SU-DHL-6 (cell line): ENCODE results near the gene HECW1.

Experiments
- EZH2phosphoT487 ChIP-seq: fragments of 200-600 bp; sonication (generic), shearing (Covaris generic); conservative IDR thresholded peaks from 2 replicates; pipeline ENCODE4 v1.6.1; 2018; ENCODE audit warnings: mild to moderate bottlenecking, antibody characterized with exemption, low read length, moderate library complexity, mixed read lengths
- TF ChIP-seq, protein P1 (sequence below): fragments of 200-600 bp; sonication (generic); IDR thresholded peaks from one replicate; pipeline ENCODE4 v1.5.1; 2017; ENCODE audit warnings: antibody characterized with exemption, mild to moderate bottlenecking, low read length, moderate library complexity; ENCODE audit not compliant: insufficient read depth, poor library complexity, severe bottlenecking

DNA sequence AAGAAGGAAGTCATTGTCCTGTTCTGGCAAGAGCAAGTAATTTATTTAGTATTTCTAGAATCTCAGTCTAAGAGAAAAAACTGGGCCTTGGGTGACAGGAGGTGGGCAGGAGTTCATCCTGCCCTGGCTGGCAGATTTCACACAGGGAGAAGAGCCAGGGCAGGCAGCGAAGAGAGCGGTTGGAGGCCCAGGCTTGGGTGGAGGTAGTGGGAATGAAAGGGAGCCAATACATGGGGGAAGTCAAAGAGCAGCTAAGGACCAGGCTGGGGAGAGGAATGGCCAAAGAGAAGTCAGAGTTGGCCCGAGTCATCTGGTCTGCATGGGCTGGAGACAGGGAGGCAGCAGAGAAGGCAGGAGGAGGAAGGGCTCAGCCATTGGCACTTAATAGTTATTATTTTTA is 51.4 kb downstream of the HECW1 start:
- TF ChIP-seq, protein P1, sequence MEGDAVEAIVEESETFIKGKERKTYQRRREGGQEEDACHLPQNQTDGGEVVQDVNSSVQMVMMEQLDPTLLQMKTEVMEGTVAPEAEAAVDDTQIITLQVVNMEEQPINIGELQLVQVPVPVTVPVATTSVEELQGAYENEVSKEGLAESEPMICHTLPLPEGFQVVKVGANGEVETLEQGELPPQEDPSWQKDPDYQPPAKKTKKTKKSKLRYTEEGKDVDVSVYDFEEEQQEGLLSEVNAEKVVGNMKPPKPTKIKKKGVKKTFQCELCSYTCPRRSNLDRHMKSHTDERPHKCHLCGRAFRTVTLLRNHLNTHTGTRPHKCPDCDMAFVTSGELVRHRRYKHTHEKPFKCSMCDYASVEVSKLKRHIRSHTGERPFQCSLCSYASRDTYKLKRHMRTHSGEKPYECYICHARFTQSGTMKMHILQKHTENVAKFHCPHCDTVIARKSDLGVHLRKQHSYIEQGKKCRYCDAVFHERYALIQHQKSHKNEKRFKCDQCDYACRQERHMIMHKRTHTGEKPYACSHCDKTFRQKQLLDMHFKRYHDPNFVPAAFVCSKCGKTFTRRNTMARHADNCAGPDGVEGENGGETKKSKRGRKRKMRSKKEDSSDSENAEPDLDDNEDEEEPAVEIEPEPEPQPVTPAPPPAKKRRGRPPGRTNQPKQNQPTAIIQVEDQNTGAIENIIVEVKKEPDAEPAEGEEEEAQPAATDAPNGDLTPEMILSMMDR = no peak
- no peak for TF ChIP-seq EZH2phosphoT487
